Measurements from ENCODE around the gene CAMTA1. TPM values are rescaled to one million over a fixed set of nuclear protein-coding genes. Genes with fewer than 3 reads are reported as not detected.

The CAMTA1 gene
- total and polyA plus RNA-seq, 4 donors: 18.0 to 93.5 (median 35.8) TPM

DNA sequence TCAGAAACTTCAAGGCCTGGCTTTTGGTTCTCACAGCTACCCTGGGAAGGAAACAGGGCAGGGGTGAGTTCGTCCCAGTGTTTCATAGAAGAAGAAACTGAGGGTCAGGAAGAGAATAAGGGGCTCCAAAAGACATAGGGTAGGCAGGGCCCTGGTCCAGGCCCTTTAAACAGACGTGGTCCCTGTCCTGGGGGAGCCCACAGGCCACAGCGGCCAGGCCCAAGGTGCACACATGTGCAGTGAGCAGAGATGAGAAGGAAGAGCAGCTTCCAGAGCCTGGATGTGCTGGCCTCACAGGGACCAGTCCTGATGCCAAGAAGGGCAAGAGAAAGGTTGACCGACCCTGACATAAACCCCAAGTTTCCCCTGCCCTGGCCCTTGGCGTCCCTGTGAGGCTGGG lies 690.4 kb downstream of the CAMTA1 start:
- Histone ChIP-seq H3K4me1 (ENCODE audit: control insufficient read depth in 4 of 4, insufficient read depth in 4 of 4, low read length in 3 of 4) (no peaks in the 10 kb centered on the region), H3K36me3 (ENCODE audit: control insufficient read depth in 4 of 4, insufficient read depth in 3 of 4, low read depth in 1 of 4, low read length in 3 of 4) (no peaks in the 10 kb centered on the region), H3K9me3 (ENCODE audit: control insufficient read depth in 4 of 4, low read length in 3 of 4) (no peaks in the 10 kb centered on the region), H3K9ac (ENCODE audit: low read depth in 1 of 2, low read length in 2 of 2) (no peak overlapping the region), H3K4me3 (ENCODE audit: low read depth in 1 of 3, low read length in 3 of 3) (no peak overlapping the region), H3K27me3 (ENCODE audit: control insufficient read depth in 4 of 4, insufficient read depth in 4 of 4, low read length in 3 of 4) (no peaks in the 10 kb centered on the region), H3K27ac (ENCODE audit: low read depth in 1 of 2, low read length in 2 of 2) (no peak overlapping the region)
- WGBS: 87% methylated on average over 5 of the region's 5 CpGs
- TF ChIP-seq SP1 (IDR thresholded peaks at IDR 0.05) (no peak), FOXA2 (IDR thresholded peaks at IDR 0.05) (no peak), HNF4A (conservative IDR thresholded peaks at IDR 0.05) (no peak), RAD21 (IDR thresholded peaks at IDR 0.05) (no peak), TAF1 (conservative IDR thresholded peaks at IDR 0.05) (no peak), YY1 (IDR thresholded peaks at IDR 0.05) (no peak), RXRA (IDR thresholded peaks at IDR 0.05) (no peak)
- TF ChIP-seq, protein P1, sequence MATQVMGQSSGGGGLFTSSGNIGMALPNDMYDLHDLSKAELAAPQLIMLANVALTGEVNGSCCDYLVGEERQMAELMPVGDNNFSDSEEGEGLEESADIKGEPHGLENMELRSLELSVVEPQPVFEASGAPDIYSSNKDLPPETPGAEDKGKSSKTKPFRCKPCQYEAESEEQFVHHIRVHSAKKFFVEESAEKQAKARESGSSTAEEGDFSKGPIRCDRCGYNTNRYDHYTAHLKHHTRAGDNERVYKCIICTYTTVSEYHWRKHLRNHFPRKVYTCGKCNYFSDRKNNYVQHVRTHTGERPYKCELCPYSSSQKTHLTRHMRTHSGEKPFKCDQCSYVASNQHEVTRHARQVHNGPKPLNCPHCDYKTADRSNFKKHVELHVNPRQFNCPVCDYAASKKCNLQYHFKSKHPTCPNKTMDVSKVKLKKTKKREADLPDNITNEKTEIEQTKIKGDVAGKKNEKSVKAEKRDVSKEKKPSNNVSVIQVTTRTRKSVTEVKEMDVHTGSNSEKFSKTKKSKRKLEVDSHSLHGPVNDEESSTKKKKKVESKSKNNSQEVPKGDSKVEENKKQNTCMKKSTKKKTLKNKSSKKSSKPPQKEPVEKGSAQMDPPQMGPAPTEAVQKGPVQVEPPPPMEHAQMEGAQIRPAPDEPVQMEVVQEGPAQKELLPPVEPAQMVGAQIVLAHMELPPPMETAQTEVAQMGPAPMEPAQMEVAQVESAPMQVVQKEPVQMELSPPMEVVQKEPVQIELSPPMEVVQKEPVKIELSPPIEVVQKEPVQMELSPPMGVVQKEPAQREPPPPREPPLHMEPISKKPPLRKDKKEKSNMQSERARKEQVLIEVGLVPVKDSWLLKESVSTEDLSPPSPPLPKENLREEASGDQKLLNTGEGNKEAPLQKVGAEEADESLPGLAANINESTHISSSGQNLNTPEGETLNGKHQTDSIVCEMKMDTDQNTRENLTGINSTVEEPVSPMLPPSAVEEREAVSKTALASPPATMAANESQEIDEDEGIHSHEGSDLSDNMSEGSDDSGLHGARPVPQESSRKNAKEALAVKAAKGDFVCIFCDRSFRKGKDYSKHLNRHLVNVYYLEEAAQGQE (IDR thresholded peaks at IDR 0.05): no peak
- TF ChIP-seq, protein P2, sequence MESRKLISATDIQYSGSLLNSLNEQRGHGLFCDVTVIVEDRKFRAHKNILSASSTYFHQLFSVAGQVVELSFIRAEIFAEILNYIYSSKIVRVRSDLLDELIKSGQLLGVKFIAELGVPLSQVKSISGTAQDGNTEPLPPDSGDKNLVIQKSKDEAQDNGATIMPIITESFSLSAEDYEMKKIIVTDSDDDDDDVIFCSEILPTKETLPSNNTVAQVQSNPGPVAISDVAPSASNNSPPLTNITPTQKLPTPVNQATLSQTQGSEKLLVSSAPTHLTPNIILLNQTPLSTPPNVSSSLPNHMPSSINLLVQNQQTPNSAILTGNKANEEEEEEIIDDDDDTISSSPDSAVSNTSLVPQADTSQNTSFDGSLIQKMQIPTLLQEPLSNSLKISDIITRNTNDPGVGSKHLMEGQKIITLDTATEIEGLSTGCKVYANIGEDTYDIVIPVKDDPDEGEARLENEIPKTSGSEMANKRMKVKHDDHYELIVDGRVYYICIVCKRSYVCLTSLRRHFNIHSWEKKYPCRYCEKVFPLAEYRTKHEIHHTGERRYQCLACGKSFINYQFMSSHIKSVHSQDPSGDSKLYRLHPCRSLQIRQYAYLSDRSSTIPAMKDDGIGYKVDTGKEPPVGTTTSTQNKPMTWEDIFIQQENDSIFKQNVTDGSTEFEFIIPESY (IDR thresholded peaks at IDR 0.05): no peak
- TF ChIP-seq, protein P3, sequence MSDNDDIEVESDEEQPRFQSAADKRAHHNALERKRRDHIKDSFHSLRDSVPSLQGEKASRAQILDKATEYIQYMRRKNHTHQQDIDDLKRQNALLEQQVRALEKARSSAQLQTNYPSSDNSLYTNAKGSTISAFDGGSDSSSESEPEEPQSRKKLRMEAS (IDR thresholded peaks at IDR 0.05): no peak
- TF ChIP-seq, protein P4, sequence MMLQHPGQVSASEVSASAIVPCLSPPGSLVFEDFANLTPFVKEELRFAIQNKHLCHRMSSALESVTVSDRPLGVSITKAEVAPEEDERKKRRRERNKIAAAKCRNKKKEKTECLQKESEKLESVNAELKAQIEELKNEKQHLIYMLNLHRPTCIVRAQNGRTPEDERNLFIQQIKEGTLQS (IDR thresholded peaks at IDR 0.05): no peak
- DNase-seq (ENCODE audit: low spot score): no peak

DNA sequence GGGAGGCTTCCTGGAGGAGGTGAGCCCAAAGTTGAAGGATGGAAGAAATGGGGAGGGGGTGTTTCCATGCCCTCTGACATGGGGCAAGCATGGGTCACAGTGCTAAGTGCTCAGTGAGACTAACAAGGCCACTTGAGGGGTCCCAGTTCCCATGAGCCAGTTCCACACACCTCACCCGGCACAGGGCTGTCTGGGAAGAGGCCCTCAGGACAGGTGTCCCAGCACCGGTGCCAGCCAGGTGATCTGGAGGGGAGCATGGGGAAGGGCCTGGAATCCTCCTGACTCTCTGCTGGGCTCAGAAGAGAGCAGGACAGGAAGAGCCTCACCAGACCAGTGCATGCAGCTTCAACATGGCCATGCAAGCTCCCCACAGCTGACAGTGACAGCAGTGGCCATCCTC lies 691.1 kb downstream of the CAMTA1 start:
- Histone ChIP-seq H3K4me3 (ENCODE audit: low read depth in 1 of 3, low read length in 3 of 3) (no peak overlapping the region), H3K4me1 (ENCODE audit: control insufficient read depth in 4 of 4, insufficient read depth in 4 of 4, low read length in 3 of 4) (no peaks in the 10 kb centered on the region), H3K27me3 (ENCODE audit: control insufficient read depth in 4 of 4, insufficient read depth in 4 of 4, low read length in 3 of 4) (no peaks in the 10 kb centered on the region), H3K36me3 (ENCODE audit: control insufficient read depth in 4 of 4, insufficient read depth in 3 of 4, low read depth in 1 of 4, low read length in 3 of 4) (no peaks in the 10 kb centered on the region), H3K9me3 (ENCODE audit: control insufficient read depth in 4 of 4, low read length in 3 of 4) (no peaks in the 10 kb centered on the region), H3K9ac (ENCODE audit: low read depth in 1 of 2, low read length in 2 of 2) (no peak overlapping the region), H3K27ac (ENCODE audit: low read depth in 1 of 2, low read length in 2 of 2) (no peak overlapping the region)
- no peak for DNase-seq (ENCODE audit: low spot score)
- 87% methylated on average over 2 of the region's 2 CpGs for WGBS
- no peak for TF ChIP-seq EGR1 (IDR thresholded peaks at IDR 0.05; ENCODE audit: low read depth in 2 of 2)
- no peak for TF ChIP-seq GABPA (IDR thresholded peaks at IDR 0.05 in 1 of 2, conservative IDR thresholded peaks at IDR 0.05 in 1 of 2)
- TF ChIP-seq, protein P2 (IDR thresholded peaks at IDR 0.05): no peak
- TF ChIP-seq YY1 (IDR thresholded peaks at IDR 0.05): no peak
- TF ChIP-seq HNF4A (conservative IDR thresholded peaks at IDR 0.05): no peak
- TF ChIP-seq, protein P5, sequence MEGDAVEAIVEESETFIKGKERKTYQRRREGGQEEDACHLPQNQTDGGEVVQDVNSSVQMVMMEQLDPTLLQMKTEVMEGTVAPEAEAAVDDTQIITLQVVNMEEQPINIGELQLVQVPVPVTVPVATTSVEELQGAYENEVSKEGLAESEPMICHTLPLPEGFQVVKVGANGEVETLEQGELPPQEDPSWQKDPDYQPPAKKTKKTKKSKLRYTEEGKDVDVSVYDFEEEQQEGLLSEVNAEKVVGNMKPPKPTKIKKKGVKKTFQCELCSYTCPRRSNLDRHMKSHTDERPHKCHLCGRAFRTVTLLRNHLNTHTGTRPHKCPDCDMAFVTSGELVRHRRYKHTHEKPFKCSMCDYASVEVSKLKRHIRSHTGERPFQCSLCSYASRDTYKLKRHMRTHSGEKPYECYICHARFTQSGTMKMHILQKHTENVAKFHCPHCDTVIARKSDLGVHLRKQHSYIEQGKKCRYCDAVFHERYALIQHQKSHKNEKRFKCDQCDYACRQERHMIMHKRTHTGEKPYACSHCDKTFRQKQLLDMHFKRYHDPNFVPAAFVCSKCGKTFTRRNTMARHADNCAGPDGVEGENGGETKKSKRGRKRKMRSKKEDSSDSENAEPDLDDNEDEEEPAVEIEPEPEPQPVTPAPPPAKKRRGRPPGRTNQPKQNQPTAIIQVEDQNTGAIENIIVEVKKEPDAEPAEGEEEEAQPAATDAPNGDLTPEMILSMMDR (IDR thresholded peaks at IDR 0.05; ENCODE audit: low read depth, low read length, missing input control): no peak
- no peak for TF ChIP-seq FOXA1 (IDR thresholded peaks at IDR 0.05)
- TF ChIP-seq, protein P4 (IDR thresholded peaks at IDR 0.05): no peak
- TF ChIP-seq NR2F2 (IDR thresholded peaks at IDR 0.05): no peak

All from liver (tissue), 9 donors.